Muscle layer of duodenum (tissue), 2 donors: ENCODE measurements around the gene TSPAN33.
"Not testable (repeated sequence)": the region's sequence is repeated elsewhere in the genome, so short reads cannot be mapped to it uniquely, and the experiment has no call there.

ENCODE experiments used
- H3K27ac ChIP-seq: one replicate; pipeline ENCODE4 v1.7.0; 2013; ENCODE audit warnings: mild to moderate bottlenecking, low read length
- H3K27me3 ChIP-seq: one replicate; pipeline ENCODE4 v1.7.0; 2013; ENCODE audit warnings: low read depth, mild to moderate bottlenecking, control low read depth, low read length
- H3K36me3 ChIP-seq, 2 donors: one replicate each; pipeline ENCODE4 v1.7.0; 2013; ENCODE audit warnings: low read length in 2 of 2, control low read depth in 1 of 2, mild to moderate bottlenecking in 1 of 2; ENCODE audit not compliant: insufficient read depth in 2 of 2, control insufficient read depth in 1 of 2
- H3K4me1 ChIP-seq, 2 donors: one replicate each; pipeline ENCODE4 v1.7.0; 2013; ENCODE audit warnings: low read length in 2 of 2, mild to moderate bottlenecking in 2 of 2, control low read depth in 1 of 2, moderate library complexity in 1 of 2; ENCODE audit not compliant: insufficient read depth in 2 of 2, control insufficient read depth in 1 of 2
- H3K4me3 ChIP-seq, 2 donors: one replicate each; pipeline ENCODE4 v1.7.0; 2013; ENCODE audit warnings: low read length in 2 of 2, low read depth in 1 of 2, mild to moderate bottlenecking in 1 of 2
- H3K9me3 ChIP-seq, 2 donors: one replicate each; pipeline ENCODE4 v1.7.0; 2013; ENCODE audit warnings: low read length in 2 of 2, control low read depth in 1 of 2, mild to moderate bottlenecking in 1 of 2; ENCODE audit not compliant: control insufficient read depth in 1 of 2
- donor health status: healthy.

Gene TSPAN33

GRCh38 chr7:129162732-129163131 lies 18.2 kb downstream of the TSPAN33 start:
- Histone ChIP-seq H3K27me3 (no peaks in the 10 kb centered on the region), H3K9me3 (peaks cover 0 to 3% of the 10 kb centered on the region in 2 donors), H3K36me3 (peaks cover 0 to 4% of the 10 kb centered on the region in 2 donors), H3K4me3 (no peak overlapping the region), H3K27ac (no peak overlapping the region), H3K4me1 (no peaks in the 10 kb centered on the region)

DNA sequence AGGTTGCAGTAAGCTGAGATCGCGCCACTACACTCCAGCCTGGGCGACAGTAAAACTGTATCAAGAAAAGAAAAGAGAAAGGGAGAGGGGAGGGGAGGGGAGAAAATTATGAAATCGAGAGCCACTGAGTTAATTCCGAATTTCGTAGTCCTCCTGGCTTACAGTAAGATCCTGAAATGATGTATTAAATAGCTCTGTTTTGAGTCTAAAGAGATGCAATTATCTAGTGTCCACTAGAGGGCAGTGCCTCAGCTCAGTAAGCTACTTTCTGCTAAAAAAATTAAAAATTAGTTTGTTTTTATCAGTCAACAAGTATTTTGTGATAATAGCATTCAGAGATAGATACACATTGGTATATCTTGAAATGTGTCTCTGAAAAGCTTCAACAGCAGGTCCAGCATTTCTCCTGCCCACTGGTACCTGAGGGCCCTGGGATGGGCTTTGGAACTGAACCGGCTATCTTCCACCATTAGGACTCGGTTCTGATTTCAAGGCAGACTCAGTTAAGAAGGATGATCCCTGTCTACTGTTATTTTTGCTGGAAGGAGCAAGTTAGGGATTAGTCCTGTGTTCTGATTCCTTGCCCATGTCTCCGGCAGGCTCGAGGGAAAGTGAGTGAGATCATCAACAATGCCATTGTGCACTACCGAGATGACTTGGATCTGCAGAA lies 19.5 kb downstream of the TSPAN33 start:
- no peaks in the 10 kb centered on the region for H3K9me3 ChIP-seq
- peaks cover 0 to 5% of the 10 kb centered on the region in 2 donors for H3K4me1 ChIP-seq
- no peak overlapping the region for H3K27ac ChIP-seq

GRCh38 chr7:129166745-129167144 lies 22.2 kb downstream of the TSPAN33 start:
- no peak overlapping the region for H3K27ac ChIP-seq
- peaks cover 0 to 15% of the 10 kb centered on the region in 2 donors for H3K4me1 ChIP-seq
- H3K4me3 ChIP-seq, result no peak overlapping the region
- H3K27me3 ChIP-seq, result no peaks in the 10 kb centered on the region
- H3K9me3 ChIP-seq, result no peaks in the 10 kb centered on the region
- peaks cover 0 to 4% of the 10 kb centered on the region in 2 donors for H3K36me3 ChIP-seq

More for the DNA sequence above, 19.5 kb downstream of the TSPAN33 start:
- Histone ChIP-seq H3K4me3 (no peak overlapping the region), H3K36me3 (peaks cover 0 to 4% of the 10 kb centered on the region in 2 donors), H3K27me3 (no peaks in the 10 kb centered on the region)

DNA sequence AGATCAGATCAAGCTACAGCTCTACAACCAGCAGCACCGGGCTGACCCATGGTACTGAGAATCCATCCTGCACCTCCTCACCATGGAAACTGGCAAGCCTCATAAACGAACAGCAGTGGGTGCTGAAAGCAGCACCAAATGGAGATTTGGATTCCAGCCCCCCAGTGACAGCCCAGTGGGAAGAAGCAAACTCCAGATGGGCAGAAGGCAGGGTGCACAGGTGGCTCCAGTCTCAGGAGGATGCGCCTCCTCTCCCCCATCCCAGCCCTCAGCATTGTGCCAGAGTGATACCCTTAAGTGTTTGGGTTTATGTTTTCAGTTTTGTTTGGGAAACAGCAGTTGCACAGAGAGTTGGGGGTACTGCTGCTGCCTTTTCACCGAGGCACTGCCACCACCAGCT lies 23.3 kb downstream of the TSPAN33 start:
- Histone ChIP-seq H3K9me3 (no peaks in the 10 kb centered on the region), H3K36me3 (peaks cover 0 to 4% of the 10 kb centered on the region in 2 donors), H3K27ac (no peak overlapping the region), H3K4me3 (no peak overlapping the region), H3K4me1 (peaks cover 0 to 15% of the 10 kb centered on the region in 2 donors), H3K27me3 (no peaks in the 10 kb centered on the region)

GRCh38 chr7:129168231-129169021 lies 23.9 kb downstream of the TSPAN33 start:
- Histone ChIP-seq H3K27me3 (no peaks in the 10 kb centered on the region), H3K4me1 (peaks cover 0 to 15% of the 10 kb centered on the region in 2 donors), H3K9me3 (no peaks in the 10 kb centered on the region), H3K4me3 (peak overlapping the region; percentile 37 to 53), H3K27ac (no peak overlapping the region), H3K36me3 (peaks cover 0 to 4% of the 10 kb centered on the region in 2 donors)

DNA sequence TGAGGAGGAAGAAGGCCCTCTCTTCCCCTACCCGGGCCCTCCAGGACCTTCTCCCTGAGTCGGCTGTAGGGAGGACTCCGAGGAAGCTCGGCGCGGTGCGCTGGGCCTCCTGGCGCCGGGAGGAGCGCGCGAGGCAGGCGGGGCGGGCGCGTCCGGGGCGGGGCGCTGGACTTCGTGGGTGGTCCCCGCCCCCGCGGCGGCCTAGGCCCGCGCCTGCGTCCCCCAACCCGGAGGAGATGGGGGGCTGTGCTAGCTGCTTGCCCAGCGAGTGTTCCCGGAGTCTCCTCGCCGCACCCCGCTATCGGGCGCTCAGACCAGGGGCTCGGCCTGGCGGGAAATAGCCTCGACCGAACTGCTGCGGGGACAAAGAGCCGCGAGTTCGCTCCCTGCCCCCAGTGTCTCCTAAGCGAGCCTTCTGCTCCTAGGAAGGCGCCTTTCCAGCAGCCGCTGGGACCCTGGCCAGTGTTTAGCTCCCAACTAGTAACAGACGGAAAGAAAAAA lies 24.7 kb downstream of the TSPAN33 start:
- H3K4me1 ChIP-seq, result peaks cover 0 to 15% of the 10 kb centered on the region in 2 donors
- H3K4me3 ChIP-seq, result peak overlapping the region; percentile 53 to 64
- H3K27ac ChIP-seq, result no peak overlapping the region
- no peaks in the 10 kb centered on the region for H3K9me3 ChIP-seq
- H3K27me3 ChIP-seq, result no peaks in the 10 kb centered on the region
- peaks cover 0 to 4% of the 10 kb centered on the region in 2 donors for H3K36me3 ChIP-seq

GRCh38 chr7:129169686-129170440 lies 25.4 kb downstream of the TSPAN33 start:
- Histone ChIP-seq H3K4me3 (peak overlapping the region; percentile 53 to 64), H3K27me3 (no peaks in the 10 kb centered on the region), H3K36me3 (peaks cover 0 to 4% of the 10 kb centered on the region in 2 donors), H3K4me1 (peaks cover 0 to 15% of the 10 kb centered on the region in 2 donors), H3K27ac (no peak overlapping the region), H3K9me3 (no peaks in the 10 kb centered on the region)

GRCh38 chr7:129170441-129171021 lies 26.0 kb downstream of the TSPAN33 start:
- H3K36me3 ChIP-seq, result peaks cover 0 to 4% of the 10 kb centered on the region in 2 donors
- H3K9me3 ChIP-seq, result no peaks in the 10 kb centered on the region
- no peak overlapping the region for H3K27ac ChIP-seq
- H3K4me1 ChIP-seq, result peaks cover 0 to 15% of the 10 kb centered on the region in 2 donors
- no peak overlapping the region for H3K4me3 ChIP-seq
- H3K27me3 ChIP-seq, result no peaks in the 10 kb centered on the region

GRCh38 chr7:129173861-129174260 lies 29.4 kb downstream of the TSPAN33 start:
- H3K27me3 ChIP-seq, H3K27ac ChIP-seq, H3K9me3 ChIP-seq, H3K36me3 ChIP-seq, H3K4me3 ChIP-seq: not testable (repeated sequence)
- peaks cover 0 to 11% of the 10 kb centered on the region in 2 donors for H3K4me1 ChIP-seq

GRCh38 chr7:129176916-129177710 lies 32.6 kb downstream of the TSPAN33 start:
- Histone ChIP-seq H3K9me3 (no peaks in the 10 kb centered on the region), H3K4me1 (no peaks in the 10 kb centered on the region), H3K4me3 (no peak overlapping the region), H3K27me3 (no peaks in the 10 kb centered on the region), H3K36me3 (no peaks in the 10 kb centered on the region), H3K27ac (no peak overlapping the region)
